ENCODE measurements around the gene TMEM245.

DNA sequence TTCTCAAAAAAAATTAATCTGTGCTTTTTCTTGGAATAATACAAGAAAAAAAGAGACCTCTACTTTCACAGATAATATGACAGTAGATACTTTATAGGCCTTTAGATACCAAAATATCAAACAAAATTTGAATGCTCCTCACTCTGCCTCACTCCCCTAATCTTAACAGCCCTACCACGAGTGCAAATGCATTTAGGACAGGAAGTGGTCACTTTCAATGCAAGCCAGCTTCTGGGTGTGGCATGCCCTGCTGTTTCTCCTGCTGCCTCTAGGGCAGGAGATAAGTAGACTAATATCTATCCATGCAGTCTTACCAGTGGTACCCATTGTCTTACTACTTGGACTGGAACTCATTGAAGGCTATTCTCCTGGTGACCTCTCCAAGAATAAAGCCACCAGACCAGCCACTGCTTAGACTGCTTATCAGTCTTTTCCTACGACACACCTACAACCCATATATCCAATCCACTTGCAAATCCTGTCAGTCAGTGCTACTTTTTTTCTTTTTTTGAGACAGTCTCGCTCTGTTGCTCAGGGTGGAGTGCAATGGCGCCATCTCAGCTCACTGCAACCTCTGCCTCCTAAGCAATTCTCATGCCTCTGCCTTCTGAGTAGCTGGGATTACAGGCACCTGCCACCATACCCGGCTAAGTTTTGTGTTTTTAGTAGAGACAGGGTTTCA lies 24.3 kb upstream of the TMEM245 start:
- TF ChIP-seq CTCF (IDR thresholded peaks at IDR 0.05): peak in 2 of 12 donors; percentile 5 to 9
- no peak for TF ChIP-seq POLR2A (IDR thresholded peaks at IDR 0.05)
